ENCODE results near the gene SMYD2. TPM values are rescaled to one million over a fixed set of nuclear protein-coding genes. Genes with fewer than 3 reads are reported as not detected.

SMYD2 gene
- total RNA-seq, 1 experiment from 2014 or later, result 6.4 TPM

DNA sequence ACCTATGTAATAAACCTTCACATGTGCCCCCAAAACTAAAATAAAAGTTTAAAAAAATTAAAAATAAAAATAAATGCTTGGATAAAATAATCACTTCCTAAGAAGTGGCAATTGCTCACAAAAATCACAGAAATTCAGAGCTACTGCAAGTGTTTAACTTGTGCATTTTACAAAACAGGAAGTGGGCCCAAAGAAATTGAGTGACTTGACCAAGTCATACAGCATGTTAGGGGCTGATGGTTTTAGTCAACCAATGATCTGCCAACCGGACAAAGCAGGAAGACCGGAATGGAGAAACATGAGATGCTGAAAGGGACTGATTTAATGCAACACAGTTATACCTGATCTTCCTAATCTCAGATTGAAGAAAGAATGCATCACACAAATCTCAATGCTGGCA, 96.5 kb downstream of the SMYD2 start (continued):
- TF ChIP-seq, protein P1, sequence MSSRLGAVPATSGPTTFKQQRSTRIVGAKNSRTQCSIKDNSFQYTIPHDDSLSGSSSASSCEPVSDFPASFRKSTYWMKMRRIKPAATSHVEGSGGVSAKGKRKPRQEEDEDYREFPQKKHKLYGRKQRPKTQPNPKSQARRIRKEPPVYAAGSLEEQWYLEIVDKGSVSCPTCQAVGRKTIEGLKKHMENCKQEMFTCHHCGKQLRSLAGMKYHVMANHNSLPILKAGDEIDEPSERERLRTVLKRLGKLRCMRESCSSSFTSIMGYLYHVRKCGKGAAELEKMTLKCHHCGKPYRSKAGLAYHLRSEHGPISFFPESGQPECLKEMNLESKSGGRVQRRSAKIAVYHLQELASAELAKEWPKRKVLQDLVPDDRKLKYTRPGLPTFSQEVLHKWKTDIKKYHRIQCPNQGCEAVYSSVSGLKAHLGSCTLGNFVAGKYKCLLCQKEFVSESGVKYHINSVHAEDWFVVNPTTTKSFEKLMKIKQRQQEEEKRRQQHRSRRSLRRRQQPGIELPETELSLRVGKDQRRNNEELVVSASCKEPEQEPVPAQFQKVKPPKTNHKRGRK (CRISPR knock-in tag; IDR thresholded peaks at IDR 0.05; ENCODE audit: borderline replicate concordance), result no peak
- no peak for TF ChIP-seq IRF2 (CRISPR knock-in tag; IDR thresholded peaks at IDR 0.05; ENCODE audit: borderline replicate concordance, low read depth)
- TF ChIP-seq, protein P2, sequence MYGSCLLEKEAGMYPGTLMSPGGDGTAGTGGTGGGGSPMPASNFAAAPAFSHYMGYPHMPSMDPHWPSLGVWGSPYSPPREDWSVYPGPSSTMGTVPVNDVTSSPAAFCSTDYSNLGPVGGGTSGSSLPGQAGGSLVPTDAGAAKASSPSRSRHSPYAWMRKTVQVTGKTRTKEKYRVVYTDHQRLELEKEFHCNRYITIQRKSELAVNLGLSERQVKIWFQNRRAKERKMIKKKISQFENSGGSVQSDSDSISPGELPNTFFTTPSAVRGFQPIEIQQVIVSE (CRISPR knock-in tag; IDR thresholded peaks at IDR 0.05; ENCODE audit: borderline replicate concordance), result no peak

DNA sequence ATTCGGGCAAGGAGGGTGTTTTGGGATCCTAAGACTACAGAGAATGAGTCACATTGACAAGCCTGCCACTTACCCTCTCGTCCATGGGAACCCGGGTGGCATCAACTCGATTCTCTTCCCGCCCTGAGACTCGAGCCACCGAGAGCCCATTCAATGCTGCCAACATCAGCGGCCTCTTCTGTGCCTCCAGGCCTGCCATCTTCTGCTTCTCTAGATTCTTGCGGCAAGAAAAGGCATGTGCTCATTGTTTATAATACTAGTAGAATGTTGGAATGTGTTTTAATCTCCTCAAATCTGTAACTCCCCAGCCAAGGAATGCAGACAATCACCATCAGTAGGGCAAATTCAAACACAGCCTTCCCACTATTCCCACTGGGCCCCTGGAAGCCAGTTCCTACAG, 96.9 kb downstream of the SMYD2 start:
- Mint-ChIP-seq H3K9me3 (no peaks in the 10 kb centered on the region), H3K27ac (no peak overlapping the region; the same call in 1 of the 2 replicates), H3K27me3 (ENCODE audit: low read depth) (no peaks in the 10 kb centered on the region), H3K36me3 (peaks cover 28% of the 10 kb centered on the region), H3K4me1 (peaks cover 28% of the 10 kb centered on the region), H3K4me3 (no peak overlapping the region)
- ChIA-PET CTCF (interaction anchor here (1.3 to 1.4 kb wide), 2 partner anchors 45 to 61 kb away, joined by 3 to 4 read pairs; no protein-coding TSS in a partner anchor), POLR2A (no interaction called here)
- no peak for ATAC-seq
- TF ChIP-seq OVOL2 (CRISPR knock-in tag; IDR thresholded peaks at IDR 0.05; ENCODE audit: borderline replicate concordance) (no peak), ZNF317 (CRISPR knock-in tag; IDR thresholded peaks at IDR 0.05; ENCODE audit: borderline replicate concordance, low read depth) (no peak), TEAD1 (CRISPR knock-in tag; IDR thresholded peaks at IDR 0.05) (no peak), SMAD3 (CRISPR knock-in tag; IDR thresholded peaks at IDR 0.05; ENCODE audit: borderline replicate concordance) (no peak), NFYB (CRISPR knock-in tag; conservative IDR thresholded peaks at IDR 0.05; ENCODE audit: low read depth) (no peak), JAZF1 (CRISPR knock-in tag; IDR thresholded peaks at IDR 0.05) (no peak), NR2C2 (CRISPR knock-in tag; IDR thresholded peaks at IDR 0.05) (no peak)
- TF ChIP-seq, protein P1 (CRISPR knock-in tag; IDR thresholded peaks at IDR 0.05; ENCODE audit: borderline replicate concordance), result no peak
- TF ChIP-seq, protein P3, sequence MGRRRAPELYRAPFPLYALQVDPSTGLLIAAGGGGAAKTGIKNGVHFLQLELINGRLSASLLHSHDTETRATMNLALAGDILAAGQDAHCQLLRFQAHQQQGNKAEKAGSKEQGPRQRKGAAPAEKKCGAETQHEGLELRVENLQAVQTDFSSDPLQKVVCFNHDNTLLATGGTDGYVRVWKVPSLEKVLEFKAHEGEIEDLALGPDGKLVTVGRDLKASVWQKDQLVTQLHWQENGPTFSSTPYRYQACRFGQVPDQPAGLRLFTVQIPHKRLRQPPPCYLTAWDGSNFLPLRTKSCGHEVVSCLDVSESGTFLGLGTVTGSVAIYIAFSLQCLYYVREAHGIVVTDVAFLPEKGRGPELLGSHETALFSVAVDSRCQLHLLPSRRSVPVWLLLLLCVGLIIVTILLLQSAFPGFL (CRISPR knock-in tag; IDR thresholded peaks at IDR 0.05; ENCODE audit: borderline replicate concordance), result no peak
- no peak for DNase-seq (ENCODE audit: low spot score)

DNA sequence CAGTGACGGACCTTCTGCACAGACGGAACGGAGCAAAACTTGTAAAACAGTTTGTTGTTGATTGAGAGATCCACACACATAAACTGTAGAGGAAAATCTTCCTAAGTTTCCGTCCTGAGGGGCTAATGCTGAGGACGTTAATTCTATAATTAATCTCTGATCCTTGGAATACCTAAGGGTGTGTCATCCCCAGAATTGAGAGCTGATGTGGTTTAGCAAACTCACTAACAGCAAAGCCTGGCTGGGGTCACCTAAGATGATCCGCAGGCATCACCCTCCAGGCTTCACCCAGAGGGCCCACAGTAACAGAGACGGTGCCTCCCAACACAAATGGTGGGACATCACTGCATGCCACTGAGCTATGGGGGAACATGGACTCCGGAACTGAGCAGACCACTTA, 97.5 kb downstream of the SMYD2 start:
- TF ChIP-seq NFE2L1 (CRISPR knock-in tag; IDR thresholded peaks at IDR 0.05) (no peak), NR2C2 (CRISPR knock-in tag; IDR thresholded peaks at IDR 0.05) (no peak), ZNF263 (CRISPR knock-in tag; IDR thresholded peaks at IDR 0.05; ENCODE audit: low read depth) (no peak), ZNF396 (CRISPR knock-in tag; IDR thresholded peaks at IDR 0.05; ENCODE audit: borderline replicate concordance) (no peak), KAT7 (CRISPR knock-in tag; IDR thresholded peaks at IDR 0.05; ENCODE audit: borderline replicate concordance) (no peak), ZNF317 (CRISPR knock-in tag; IDR thresholded peaks at IDR 0.05; ENCODE audit: borderline replicate concordance, low read depth) (no peak), JAZF1 (CRISPR knock-in tag; IDR thresholded peaks at IDR 0.05) (no peak), HMGA2 (CRISPR knock-in tag; IDR thresholded peaks at IDR 0.05) (no peak)
- TF ChIP-seq, protein P4, sequence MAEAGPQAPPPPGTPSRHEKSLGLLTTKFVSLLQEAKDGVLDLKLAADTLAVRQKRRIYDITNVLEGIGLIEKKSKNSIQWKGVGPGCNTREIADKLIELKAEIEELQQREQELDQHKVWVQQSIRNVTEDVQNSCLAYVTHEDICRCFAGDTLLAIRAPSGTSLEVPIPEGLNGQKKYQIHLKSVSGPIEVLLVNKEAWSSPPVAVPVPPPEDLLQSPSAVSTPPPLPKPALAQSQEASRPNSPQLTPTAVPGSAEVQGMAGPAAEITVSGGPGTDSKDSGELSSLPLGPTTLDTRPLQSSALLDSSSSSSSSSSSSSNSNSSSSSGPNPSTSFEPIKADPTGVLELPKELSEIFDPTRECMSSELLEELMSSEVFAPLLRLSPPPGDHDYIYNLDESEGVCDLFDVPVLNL (CRISPR knock-in tag; IDR thresholded peaks at IDR 0.05; ENCODE audit: borderline replicate concordance, low read depth), result no peak
- TF ChIP-seq, protein P5, sequence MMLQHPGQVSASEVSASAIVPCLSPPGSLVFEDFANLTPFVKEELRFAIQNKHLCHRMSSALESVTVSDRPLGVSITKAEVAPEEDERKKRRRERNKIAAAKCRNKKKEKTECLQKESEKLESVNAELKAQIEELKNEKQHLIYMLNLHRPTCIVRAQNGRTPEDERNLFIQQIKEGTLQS (CRISPR knock-in tag; conservative IDR thresholded peaks at IDR 0.05), result no peak
- TF ChIP-seq, protein P6, sequence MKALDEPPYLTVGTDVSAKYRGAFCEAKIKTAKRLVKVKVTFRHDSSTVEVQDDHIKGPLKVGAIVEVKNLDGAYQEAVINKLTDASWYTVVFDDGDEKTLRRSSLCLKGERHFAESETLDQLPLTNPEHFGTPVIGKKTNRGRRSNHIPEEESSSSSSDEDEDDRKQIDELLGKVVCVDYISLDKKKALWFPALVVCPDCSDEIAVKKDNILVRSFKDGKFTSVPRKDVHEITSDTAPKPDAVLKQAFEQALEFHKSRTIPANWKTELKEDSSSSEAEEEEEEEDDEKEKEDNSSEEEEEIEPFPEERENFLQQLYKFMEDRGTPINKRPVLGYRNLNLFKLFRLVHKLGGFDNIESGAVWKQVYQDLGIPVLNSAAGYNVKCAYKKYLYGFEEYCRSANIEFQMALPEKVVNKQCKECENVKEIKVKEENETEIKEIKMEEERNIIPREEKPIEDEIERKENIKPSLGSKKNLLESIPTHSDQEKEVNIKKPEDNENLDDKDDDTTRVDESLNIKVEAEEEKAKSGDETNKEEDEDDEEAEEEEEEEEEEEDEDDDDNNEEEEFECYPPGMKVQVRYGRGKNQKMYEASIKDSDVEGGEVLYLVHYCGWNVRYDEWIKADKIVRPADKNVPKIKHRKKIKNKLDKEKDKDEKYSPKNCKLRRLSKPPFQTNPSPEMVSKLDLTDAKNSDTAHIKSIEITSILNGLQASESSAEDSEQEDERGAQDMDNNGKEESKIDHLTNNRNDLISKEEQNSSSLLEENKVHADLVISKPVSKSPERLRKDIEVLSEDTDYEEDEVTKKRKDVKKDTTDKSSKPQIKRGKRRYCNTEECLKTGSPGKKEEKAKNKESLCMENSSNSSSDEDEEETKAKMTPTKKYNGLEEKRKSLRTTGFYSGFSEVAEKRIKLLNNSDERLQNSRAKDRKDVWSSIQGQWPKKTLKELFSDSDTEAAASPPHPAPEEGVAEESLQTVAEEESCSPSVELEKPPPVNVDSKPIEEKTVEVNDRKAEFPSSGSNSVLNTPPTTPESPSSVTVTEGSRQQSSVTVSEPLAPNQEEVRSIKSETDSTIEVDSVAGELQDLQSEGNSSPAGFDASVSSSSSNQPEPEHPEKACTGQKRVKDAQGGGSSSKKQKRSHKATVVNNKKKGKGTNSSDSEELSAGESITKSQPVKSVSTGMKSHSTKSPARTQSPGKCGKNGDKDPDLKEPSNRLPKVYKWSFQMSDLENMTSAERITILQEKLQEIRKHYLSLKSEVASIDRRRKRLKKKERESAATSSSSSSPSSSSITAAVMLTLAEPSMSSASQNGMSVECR (CRISPR knock-in tag; IDR thresholded peaks at IDR 0.05; ENCODE audit: borderline replicate concordance), result no peak
- Mint-ChIP-seq H3K9me3 (no peaks in the 10 kb centered on the region), H3K4me3 (no peak overlapping the region), H3K4me1 (peaks cover 28% of the 10 kb centered on the region), H3K27me3 (ENCODE audit: low read depth) (no peaks in the 10 kb centered on the region), H3K36me3 (peaks cover 34% of the 10 kb centered on the region), H3K27ac (no peak overlapping the region)
- ATAC-seq, result no peak
- CTCF ChIA-PET, result interaction anchor here (0.9 to 1.4 kb wide), 2 partner anchors 45 to 61 kb away, joined by 3 read pairs; no protein-coding TSS in a partner anchor
- DNase-seq (ENCODE audit: low spot score), result no peak
- POLR2A ChIA-PET, result no interaction called here
